ENCODE results near the gene ADAT3.

ADAT3 gene

GRCh38 chr19:1905110-1905862, at the start of gene ADAT3, which contains the start of gene SCAMP4:
ADAT3 (plus strand) TSS chr19:1905399; CDS start chr19:1912048, 6,649 bp downstream.
SCAMP4 (plus strand) TSS chr19:1905399; CDS start chr19:1915020, 9,621 bp downstream.
- peak; percentile 98 for DNase-seq (ENCODE audit: low read depth, low spot score)
- peak within 1 kb of the TSS; percentile 86 for H3K27ac ChIP-seq

GRCh38 chr19:1855828-1856255, 49.4 kb upstream of the ADAT3 start:
- no peak for DNase-seq (ENCODE audit: low read depth, low spot score)
- H3K27ac ChIP-seq = peak overlapping the region; percentile 90

GRCh38 chr19:1856345-1856697, 48.9 kb upstream of the ADAT3 start:
- no peak for DNase-seq (ENCODE audit: low read depth, low spot score)
- peak overlapping the region; percentile 90 for H3K27ac ChIP-seq

- DNase-seq (ENCODE audit: low read depth, low spot score) = peak; percentile 18
- H3K27ac ChIP-seq = peak overlapping the region; percentile 90
These were observed 48.2 kb upstream of the ADAT3 start for GRCh38 chr19:1856698-1857603.

GRCh38 chr19:1857648-1858326, 47.4 kb upstream of the ADAT3 start:
- DNase-seq (ENCODE audit: low read depth, low spot score) = no peak

GRCh38 chr19:1858412-1859081, 46.7 kb upstream of the ADAT3 start:
- peak overlapping the region; percentile 90 for H3K27ac ChIP-seq
- DNase-seq (ENCODE audit: low read depth, low spot score) = no peak

More at GRCh38 chr19:1857648-1858326, 47.4 kb upstream of the ADAT3 start:
- peak overlapping the region; percentile 90 for H3K27ac ChIP-seq

- DNase-seq (ENCODE audit: low read depth, low spot score) = no peak
- H3K27ac ChIP-seq = no peak overlapping the region
These were observed 45.8 kb upstream of the ADAT3 start for GRCh38 chr19:1859331-1859781.

GRCh38 chr19:1860042-1860775, 45.0 kb upstream of the ADAT3 start:
- no peak overlapping the region for H3K27ac ChIP-seq
- DNase-seq (ENCODE audit: low read depth, low spot score) = no peak

- no peak for DNase-seq (ENCODE audit: low read depth, low spot score)
- no peak overlapping the region for H3K27ac ChIP-seq
These were observed 44.2 kb upstream of the ADAT3 start for GRCh38 chr19:1860821-1861598.

GRCh38 chr19:1861599-1862031, 43.6 kb upstream of the ADAT3 start:
- no peak overlapping the region for H3K27ac ChIP-seq
- no peak for DNase-seq (ENCODE audit: low read depth, low spot score)

GRCh38 chr19:1862068-1862423, 43.2 kb upstream of the ADAT3 start:
- peak overlapping the region; percentile 81 for H3K27ac ChIP-seq
- no peak for DNase-seq (ENCODE audit: low read depth, low spot score)

GRCh38 chr19:1862424-1863327, 42.5 kb upstream of the ADAT3 start:
- no peak for DNase-seq (ENCODE audit: low read depth, low spot score)
- peak overlapping the region; percentile 81 for H3K27ac ChIP-seq

- DNase-seq (ENCODE audit: low read depth, low spot score) = no peak
- H3K27ac ChIP-seq = peak within 1 kb of the TSS; percentile 81
These were observed 41.9 kb upstream of the ADAT3 start, which contains the start of gene KLF16 for GRCh38 chr19:1863328-1863637. KLF16 (minus strand) TSS chr19:1863579; CDS start chr19:1863497, 82 bp downstream.

GRCh38 chr19:1863638-1864479, 41.3 kb upstream of the ADAT3 start:
- DNase-seq (ENCODE audit: low read depth, low spot score) = peak; percentile 45

GRCh38 chr19:1864480-1865171, 40.6 kb upstream of the ADAT3 start:
- H3K27ac ChIP-seq = peak overlapping the region; percentile 81
- DNase-seq (ENCODE audit: low read depth, low spot score) = no peak

More at GRCh38 chr19:1863638-1864479, 41.3 kb upstream of the ADAT3 start:
- H3K27ac ChIP-seq = peak overlapping the region; percentile 81

Data from epithelial cell of prostate (primary cell).